ENCODE data around the gene CIROP.

Gene CIROP

GRCh38 chr14:23067847-23068788 lies 36.7 kb downstream of the CIROP start:
- peaks cover 82% of the 10 kb centered on the region for H3K36me3 ChIP-seq (ENCODE audit: low read depth)
- TF ChIP-seq CTCF (IDR thresholded peaks at IDR 0.05; ENCODE audit: poor library complexity, severe bottlenecking), result no peak
- peak overlapping the region; percentile 64 for H3K27ac ChIP-seq (ENCODE audit: poor library complexity, severe bottlenecking)
- no peak overlapping the region for H3K4me3 ChIP-seq (ENCODE audit: severe bottlenecking)
- H3K4me1 ChIP-seq (ENCODE audit: insufficient read depth, poor library complexity, severe bottlenecking), result peaks cover 8% of the 10 kb centered on the region
- no peaks in the 10 kb centered on the region for H3K27me3 ChIP-seq (ENCODE audit: insufficient read depth, poor library complexity, severe bottlenecking)
- DNase-seq (ENCODE audit: low spot score), result peak; percentile 50
- ATAC-seq (ENCODE audit: low read depth), result no peak
- H3K9me3 ChIP-seq (ENCODE audit: severe bottlenecking), result no peaks in the 10 kb centered on the region

- Histone ChIP-seq H3K27ac (ENCODE audit: poor library complexity, severe bottlenecking) (no peak overlapping the region), H3K36me3 (ENCODE audit: low read depth) (peaks cover 82% of the 10 kb centered on the region), H3K4me1 (ENCODE audit: insufficient read depth, poor library complexity, severe bottlenecking) (peaks cover 14% of the 10 kb centered on the region), H3K27me3 (ENCODE audit: insufficient read depth, poor library complexity, severe bottlenecking) (no peaks in the 10 kb centered on the region), H3K9me3 (ENCODE audit: severe bottlenecking) (no peaks in the 10 kb centered on the region), H3K4me3 (ENCODE audit: severe bottlenecking) (no peak overlapping the region)
- ATAC-seq (ENCODE audit: low read depth), result no peak
- peak; percentile 61 for DNase-seq (ENCODE audit: low spot score)
- TF ChIP-seq CTCF (IDR thresholded peaks at IDR 0.05; ENCODE audit: poor library complexity, severe bottlenecking), result no peak
Observed at GRCh38 chr14:23066855-23067744, 37.7 kb downstream of the CIROP start.

- DNase-seq (ENCODE audit: low spot score) (no peak), ATAC-seq (ENCODE audit: low read depth) (no peak)
- H3K4me1 ChIP-seq (ENCODE audit: insufficient read depth, poor library complexity, severe bottlenecking), result peaks cover 13% of the 10 kb centered on the region
- peaks cover 85% of the 10 kb centered on the region for H3K36me3 ChIP-seq (ENCODE audit: low read depth)
- H3K27me3 ChIP-seq (ENCODE audit: insufficient read depth, poor library complexity, severe bottlenecking), result no peaks in the 10 kb centered on the region
- H3K4me3 ChIP-seq (ENCODE audit: severe bottlenecking), result no peak overlapping the region
- no peaks in the 10 kb centered on the region for H3K9me3 ChIP-seq (ENCODE audit: severe bottlenecking)
- TF ChIP-seq CTCF (IDR thresholded peaks at IDR 0.05; ENCODE audit: poor library complexity, severe bottlenecking), result no peak
- no peak overlapping the region for H3K27ac ChIP-seq (ENCODE audit: poor library complexity, severe bottlenecking)
Observed at GRCh38 chr14:23066368-23066767, 38.4 kb downstream of the CIROP start.

GRCh38 chr14:23063601-23064000 lies 41.2 kb downstream of the CIROP start:
- DNase-seq (ENCODE audit: low spot score) (no peak), ATAC-seq (ENCODE audit: low read depth) (no peak)
- no peaks in the 10 kb centered on the region for H3K27me3 ChIP-seq (ENCODE audit: insufficient read depth, poor library complexity, severe bottlenecking)
- peak overlapping the region; percentile 72 for H3K27ac ChIP-seq (ENCODE audit: poor library complexity, severe bottlenecking)
- H3K4me3 ChIP-seq (ENCODE audit: severe bottlenecking), result no peak overlapping the region
- H3K36me3 ChIP-seq (ENCODE audit: low read depth), result peaks cover 95% of the 10 kb centered on the region
- TF ChIP-seq CTCF (IDR thresholded peaks at IDR 0.05; ENCODE audit: poor library complexity, severe bottlenecking), result no peak
- H3K9me3 ChIP-seq (ENCODE audit: severe bottlenecking), result no peaks in the 10 kb centered on the region
- H3K4me1 ChIP-seq (ENCODE audit: insufficient read depth, poor library complexity, severe bottlenecking), result peaks cover 13% of the 10 kb centered on the region
